GM12878 (cell line): ENCODE data around the gene SSBP4. TPM values are rescaled to one million over a fixed set of nuclear protein-coding genes. Genes with fewer than 3 reads are reported as not detected.

Experiments
- ATAC-seq: fragments of 200-7000 bp; cut with Tn5 transposase; 3 replicates; pipeline ENCODE4 v1.9.1; 2020; ENCODE audit warnings: mild to moderate bottlenecking, moderate library complexity
- BruUV-seq: library from RNA; stranded (reverse); fragments of 400-500 nt; replicated peaks from 2 replicates; lab custom pipeline; 2021; lab: Mats Ljungman, UMichigan
- CTCF ChIA-PET: fragments of 300-600 bp; sonication (Branson Sonifier 250); formaldehyde crosslinking; extraction: SDS; loops from one replicate; lab custom pipeline; 2021; ENCODE audit warnings: inconsistent platforms; lab: Yijun Ruan, JAX
- POLR2A ChIA-PET: fragments of 350-600 bp; formaldehyde crosslinking; extraction: SDS; loops from one replicate; lab custom pipeline; 2021; ENCODE audit warnings: inconsistent platforms; lab: Charles Lee
- RAD21 ChIA-PET: fragments of 300-600 bp; sonication (Branson Sonifier 250); formaldehyde crosslinking; loops from one replicate; lab custom pipeline; 2023; ENCODE audit warnings: antibody characterized with exemption; ENCODE audit not compliant: unreplicated experiment; lab: Charles Lee
- SMC1A ChIA-PET: fragments of 300-600 bp; sonication (Branson Sonifier 250); formaldehyde crosslinking; loops from one replicate; lab custom pipeline; 2023; ENCODE audit not compliant: unreplicated experiment, uncharacterized antibody; lab: Charles Lee
- DNase-seq: peaks from one replicate; pipeline ENCODE4 v3.0.0-alpha.2; 2011; ENCODE audit warnings: low read depth, low spot score
- FAIRE-seq: peaks from 3 replicates; lab custom pipeline; 2011; peaks lifted over from hg19 to GRCh38; lab: Jason Lieb, UNC
- H2AFZ ChIP-seq: 2 replicates; pipeline ENCODE4 v1.6.0; 2011; ENCODE audit warnings: low read depth, low read length, control low read depth; ENCODE audit not compliant: control insufficient read depth
- H3K27ac ChIP-seq: 2 replicates; pipeline ENCODE4 v1.5.1; 2011; ENCODE audit warnings: control low read depth; ENCODE audit not compliant: control insufficient read depth, insufficient read depth
- H3K27me3 ChIP-seq, 2 experiments: replicated peaks in 1 of 2; 2 replicates each; pipeline versions ENCODE4 v1.6.0 to v1.6.1; 2011; ENCODE audit warnings: low read length in 1 of 2; ENCODE audit not compliant: control insufficient read depth in 2 of 2, insufficient read depth in 2 of 2
- H3K36me3 ChIP-seq, 2 experiments: 2 replicates each; pipeline ENCODE4 v1.5.1; 2011; ENCODE audit warnings: low read length in 1 of 2; ENCODE audit not compliant: control insufficient read depth in 2 of 2, insufficient read depth in 2 of 2
- H3K4me1 ChIP-seq: 2 replicates; pipeline ENCODE4 v1.6.1; 2011; ENCODE audit warnings: mild to moderate bottlenecking, low read length, moderate library complexity, mixed read lengths; ENCODE audit not compliant: control insufficient read depth, insufficient read depth
- H3K4me2 ChIP-seq: 2 replicates; pipeline ENCODE4 v1.6.0; 2011; ENCODE audit warnings: control low read depth; ENCODE audit not compliant: control insufficient read depth, insufficient read depth
- H3K4me3 ChIP-seq: fragments of 200-600 bp; sonication (generic); 2 replicates; pipeline ENCODE4 v1.5.1; 2016
- H3K79me2 ChIP-seq: 2 replicates; pipeline ENCODE4 v1.6.0; 2011; ENCODE audit warnings: low read length; ENCODE audit not compliant: control insufficient read depth, insufficient read depth
- H3K9ac ChIP-seq: 2 replicates; pipeline ENCODE4 v1.8.0; 2011; ENCODE audit warnings: low read length, control low read depth, mixed read lengths; ENCODE audit not compliant: control insufficient read depth, insufficient read depth
- H3K9me3 ChIP-seq: replicated peaks from 3 replicates; pipeline ENCODE4 v1.5.1; 2011; ENCODE audit warnings: mild to moderate bottlenecking, low read length; ENCODE audit not compliant: control insufficient read depth, insufficient read depth
- H4K20me1 ChIP-seq: 2 replicates; pipeline ENCODE4 v1.6.0; 2011; ENCODE audit not compliant: control insufficient read depth, insufficient read depth
- EZH2 ChIP-seq: IDR thresholded peaks from 2 replicates; pipeline ENCODE4 v1.6.1; 2012; ENCODE audit warnings: low read depth, mild to moderate bottlenecking, control low read depth, inconsistent platforms, low read length, borderline replicate concordance; ENCODE audit not compliant: control insufficient read depth
- SMC3 ChIP-seq: IDR thresholded peaks from 2 replicates; pipeline ENCODE4 v1.6.1; 2011; ENCODE audit warnings: low read length, improper control_type of control experiment, borderline replicate concordance
- TARDBP ChIP-seq: IDR thresholded peaks from 2 replicates; pipeline ENCODE4 v1.6.1; 2016; ENCODE audit warnings: borderline replicate concordance
- TBL1XR1 ChIP-seq: IDR thresholded peaks from 2 replicates; pipeline ENCODE4 v1.6.1; 2012; ENCODE audit warnings: low read depth, low read length, improper control_type of control experiment
- WGBS: methylation state at CpG from one replicate; pipeline ENCODE4 v1.1.6; 2016; ENCODE audit warnings: low lambda C conversion rate; ENCODE audit not compliant: insufficient replicate concordance, insufficient coverage; ENCODE audit errors: missing lambda C conversion rate; 5-methylcytosine and 5-hydroxymethylcytosine counted together
- in situ Hi-C: fragments of 300-500 bp; cut with MboI; formaldehyde crosslinking; loops from 9 replicates; pipeline ENCODE4 v1.14.3; 2018; ENCODE audit warnings: mixed read lengths
- intact Hi-C: fragments of 100-400 bp; cut with micrococcal nuclease; formaldehyde crosslinking; loops from one replicate; pipeline ENCODE4 v1.14.2; 2022; ENCODE audit not compliant: unreplicated experiment
- polyA plus RNA-seq, 11 experiments: library from polyadenylated mRNA; depleted of rRNA in 4 of 11; unstranded in 6 of 11; stranded (reverse) in 5 of 11; fragments of >200 nt; fragmentation: Nextera tagmentation in 4 of 11; fragmentation: Illumina TruSeq in 1 of 11; extraction: Ambion mirVana in 4 of 11; extraction: Trizol in 1 of 11; gene quantifications; 1 replicate in 1 of 11; 2 replicates in 10 of 11; pipeline versions ENCODE4 v1.2.1 to v1.2.3, GENCODE V29; 2011 to 2016; ENCODE audit warnings: inconsistent platforms in 2 of 11, missing spikeins in 2 of 11, low read depth in 1 of 11
- total RNA-seq, 4 experiments: library from RNA; depleted of rRNA in 3 of 4; stranded (reverse); fragments of >200 nt in 3 of 4; fragmentation: Illumina TruSeq in 1 of 4; extraction: Trizol in 1 of 4; gene quantifications; 2 replicates each; pipeline versions ENCODE4 v1.2.1 to v1.2.3, GENCODE V29; 2013 to 2021
- TF ChIP-seq, protein P1 (sequence below): fragments of 450-650 bp; conservative IDR thresholded peaks from 2 replicates; pipeline ENCODE4 v1.6.1; 2017; ENCODE audit warnings: mild to moderate bottlenecking, moderate library complexity
- TF ChIP-seq, protein P2 (sequence below): IDR thresholded peaks from 2 replicates; pipeline ENCODE4 v1.6.1; 2012; ENCODE audit warnings: low read depth, low read length, improper control_type of control experiment
- TF ChIP-seq, protein P3 (sequence below): IDR thresholded peaks from 2 replicates; pipeline ENCODE4 v1.6.1; 2012; ENCODE audit warnings: improper control_type of control experiment, low read depth, low read length; ENCODE audit not compliant: insufficient replicate concordance

SSBP4 gene
- total and polyA plus RNA-seq, 10 of the 15 experiments (the other 5 are each of a cell fraction or from before 2014, with no cell fraction given): 0.37 to 150 (median 38.9) TPM

DNA sequence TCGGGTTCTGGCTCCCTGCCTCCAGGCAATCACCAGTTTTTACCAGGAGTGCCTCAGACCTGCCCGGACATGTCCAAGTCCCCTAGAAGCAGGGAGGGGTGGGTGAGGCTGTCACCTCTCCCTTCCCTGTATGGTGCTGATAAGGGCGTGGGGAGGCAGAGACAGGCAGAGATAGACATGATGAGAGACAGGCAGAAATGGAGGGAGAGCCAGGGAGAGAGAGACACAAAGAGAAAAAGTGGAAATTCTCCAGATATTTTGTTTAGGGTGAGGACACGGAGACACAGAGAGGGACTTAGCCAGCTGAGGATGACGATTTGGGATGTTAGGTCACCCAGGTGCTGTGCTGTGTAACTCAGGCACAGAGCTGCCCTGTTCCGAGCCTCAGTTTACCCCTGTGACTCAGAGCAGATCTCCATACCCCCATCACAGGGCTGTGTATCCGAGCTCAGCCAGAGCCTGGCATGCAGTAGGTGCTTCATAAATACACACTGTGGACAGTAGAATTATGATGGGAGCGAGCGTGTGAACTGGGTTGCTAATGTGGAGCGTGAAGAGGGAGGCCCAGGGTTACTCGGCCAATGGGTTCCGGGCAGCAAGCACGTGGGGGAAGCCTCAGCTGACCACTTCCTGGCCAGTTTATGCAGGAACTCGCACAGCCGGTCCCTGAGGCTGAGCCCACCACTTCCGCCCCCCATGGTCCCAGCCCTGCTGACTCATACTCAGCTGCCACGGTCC is 45.1 kb upstream of the SSBP4 start (continued):
- TF ChIP-seq, protein P1, sequence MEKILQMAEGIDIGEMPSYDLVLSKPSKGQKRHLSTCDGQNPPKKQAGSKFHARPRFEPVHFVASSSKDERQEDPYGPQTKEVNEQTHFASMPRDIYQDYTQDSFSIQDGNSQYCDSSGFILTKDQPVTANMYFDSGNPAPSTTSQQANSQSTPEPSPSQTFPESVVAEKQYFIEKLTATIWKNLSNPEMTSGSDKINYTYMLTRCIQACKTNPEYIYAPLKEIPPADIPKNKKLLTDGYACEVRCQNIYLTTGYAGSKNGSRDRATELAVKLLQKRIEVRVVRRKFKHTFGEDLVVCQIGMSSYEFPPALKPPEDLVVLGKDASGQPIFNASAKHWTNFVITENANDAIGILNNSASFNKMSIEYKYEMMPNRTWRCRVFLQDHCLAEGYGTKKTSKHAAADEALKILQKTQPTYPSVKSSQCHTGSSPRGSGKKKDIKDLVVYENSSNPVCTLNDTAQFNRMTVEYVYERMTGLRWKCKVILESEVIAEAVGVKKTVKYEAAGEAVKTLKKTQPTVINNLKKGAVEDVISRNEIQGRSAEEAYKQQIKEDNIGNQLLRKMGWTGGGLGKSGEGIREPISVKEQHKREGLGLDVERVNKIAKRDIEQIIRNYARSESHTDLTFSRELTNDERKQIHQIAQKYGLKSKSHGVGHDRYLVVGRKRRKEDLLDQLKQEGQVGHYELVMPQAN: peak; percentile 45
- TF ChIP-seq TARDBP: peak; percentile 72; the same call in 1 of the 2 replicates
- TF ChIP-seq SMC3: no peak

DNA sequence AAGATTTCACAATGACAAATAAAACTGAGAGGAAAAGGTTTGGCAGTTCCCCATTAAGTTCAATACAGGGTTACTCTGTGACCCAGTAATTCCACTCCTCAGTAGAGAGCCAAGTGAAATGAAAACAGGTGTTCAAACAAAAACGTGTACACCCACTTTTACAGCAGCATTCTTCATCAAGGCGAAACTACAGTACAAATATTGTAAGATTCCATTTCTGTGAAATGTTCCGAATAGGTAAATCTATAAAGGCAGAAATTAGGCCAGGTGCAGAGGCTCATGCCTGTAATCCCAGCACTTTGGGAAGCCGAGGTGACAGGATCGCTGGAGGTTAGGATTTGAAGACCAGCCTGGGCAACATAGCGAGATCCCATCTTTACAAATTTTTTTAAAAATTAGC is 42.2 kb upstream of the SSBP4 start:
- FAIRE-seq (no peak), DNase-seq (no peak), ATAC-seq (no peak)
- H3K4me2 ChIP-seq: peak overlapping the region; percentile 42; the same call in 1 of the 2 replicates
- intact Hi-C loops (no loop called here), in situ Hi-C loops (no loop called here)
- no peaks in the 10 kb centered on the region for H3K79me2 ChIP-seq
- WGBS: 56% methylated on average over 6 of the region's 6 CpGs
- peak overlapping the region; percentile 15; the same call in 1 of the 2 replicates for H2AFZ ChIP-seq
- no peaks in the 10 kb centered on the region for H4K20me1 ChIP-seq
- POLR2A ChIA-PET: interaction anchor here (0.8 kb wide), 1 partner anchor 8 kb away, joined by 3 read pairs; no protein-coding TSS in a partner anchor
- no peak for TF ChIP-seq TBL1XR1
- TF ChIP-seq, protein P2, sequence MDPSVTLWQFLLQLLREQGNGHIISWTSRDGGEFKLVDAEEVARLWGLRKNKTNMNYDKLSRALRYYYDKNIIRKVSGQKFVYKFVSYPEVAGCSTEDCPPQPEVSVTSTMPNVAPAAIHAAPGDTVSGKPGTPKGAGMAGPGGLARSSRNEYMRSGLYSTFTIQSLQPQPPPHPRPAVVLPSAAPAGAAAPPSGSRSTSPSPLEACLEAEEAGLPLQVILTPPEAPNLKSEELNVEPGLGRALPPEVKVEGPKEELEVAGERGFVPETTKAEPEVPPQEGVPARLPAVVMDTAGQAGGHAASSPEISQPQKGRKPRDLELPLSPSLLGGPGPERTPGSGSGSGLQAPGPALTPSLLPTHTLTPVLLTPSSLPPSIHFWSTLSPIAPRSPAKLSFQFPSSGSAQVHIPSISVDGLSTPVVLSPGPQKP: no peak
- TF ChIP-seq, protein P3, sequence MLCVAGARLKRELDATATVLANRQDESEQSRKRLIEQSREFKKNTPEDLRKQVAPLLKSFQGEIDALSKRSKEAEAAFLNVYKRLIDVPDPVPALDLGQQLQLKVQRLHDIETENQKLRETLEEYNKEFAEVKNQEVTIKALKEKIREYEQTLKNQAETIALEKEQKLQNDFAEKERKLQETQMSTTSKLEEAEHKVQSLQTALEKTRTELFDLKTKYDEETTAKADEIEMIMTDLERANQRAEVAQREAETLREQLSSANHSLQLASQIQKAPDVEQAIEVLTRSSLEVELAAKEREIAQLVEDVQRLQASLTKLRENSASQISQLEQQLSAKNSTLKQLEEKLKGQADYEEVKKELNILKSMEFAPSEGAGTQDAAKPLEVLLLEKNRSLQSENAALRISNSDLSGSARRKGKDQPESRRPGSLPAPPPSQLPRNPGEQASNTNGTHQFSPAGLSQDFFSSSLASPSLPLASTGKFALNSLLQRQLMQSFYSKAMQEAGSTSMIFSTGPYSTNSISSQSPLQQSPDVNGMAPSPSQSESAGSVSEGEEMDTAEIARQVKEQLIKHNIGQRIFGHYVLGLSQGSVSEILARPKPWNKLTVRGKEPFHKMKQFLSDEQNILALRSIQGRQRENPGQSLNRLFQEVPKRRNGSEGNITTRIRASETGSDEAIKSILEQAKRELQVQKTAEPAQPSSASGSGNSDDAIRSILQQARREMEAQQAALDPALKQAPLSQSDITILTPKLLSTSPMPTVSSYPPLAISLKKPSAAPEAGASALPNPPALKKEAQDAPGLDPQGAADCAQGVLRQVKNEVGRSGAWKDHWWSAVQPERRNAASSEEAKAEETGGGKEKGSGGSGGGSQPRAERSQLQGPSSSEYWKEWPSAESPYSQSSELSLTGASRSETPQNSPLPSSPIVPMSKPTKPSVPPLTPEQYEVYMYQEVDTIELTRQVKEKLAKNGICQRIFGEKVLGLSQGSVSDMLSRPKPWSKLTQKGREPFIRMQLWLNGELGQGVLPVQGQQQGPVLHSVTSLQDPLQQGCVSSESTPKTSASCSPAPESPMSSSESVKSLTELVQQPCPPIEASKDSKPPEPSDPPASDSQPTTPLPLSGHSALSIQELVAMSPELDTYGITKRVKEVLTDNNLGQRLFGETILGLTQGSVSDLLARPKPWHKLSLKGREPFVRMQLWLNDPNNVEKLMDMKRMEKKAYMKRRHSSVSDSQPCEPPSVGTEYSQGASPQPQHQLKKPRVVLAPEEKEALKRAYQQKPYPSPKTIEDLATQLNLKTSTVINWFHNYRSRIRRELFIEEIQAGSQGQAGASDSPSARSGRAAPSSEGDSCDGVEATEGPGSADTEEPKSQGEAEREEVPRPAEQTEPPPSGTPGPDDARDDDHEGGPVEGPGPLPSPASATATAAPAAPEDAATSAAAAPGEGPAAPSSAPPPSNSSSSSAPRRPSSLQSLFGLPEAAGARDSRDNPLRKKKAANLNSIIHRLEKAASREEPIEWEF: no peak
- TF ChIP-seq EZH2: no peak
- no peaks in the 10 kb centered on the region for H3K27me3 ChIP-seq
- no peak overlapping the region for H3K9ac ChIP-seq
- peaks cover 41% of the 10 kb centered on the region for H3K4me1 ChIP-seq
- SMC1A ChIA-PET: interaction anchor here (1.0 kb wide), 2 partner anchors 11 to 33 kb away, joined by 3 read pairs; no protein-coding TSS in a partner anchor
- H3K27ac ChIP-seq: no peak overlapping the region; the same call in 1 of the 2 replicates
- H3K36me3 ChIP-seq: no peaks in the 10 kb centered on the region
- H3K4me3 ChIP-seq: no peak overlapping the region
- RAD21 ChIA-PET: interaction anchor here (0.7 to 1.3 kb wide), 2 partner anchors 11 to 34 kb away, joined by 3 to 4 read pairs; no protein-coding TSS in a partner anchor
- H3K9me3 ChIP-seq: no peaks in the 10 kb centered on the region
- CTCF ChIA-PET: interaction anchor here (2.2 kb wide), 1 partner anchor 11 kb away, joined by 9 read pairs; no protein-coding TSS in a partner anchor
- BruUV-seq: no TSS peak
